Ishikawa (cell line): Measurements from ENCODE around the gene IGFBP6.

ENCODE experiments used
- EGR1 ChIP-seq: IDR thresholded peaks from 2 replicates; pipeline ENCODE4 v1.6.1; 2012
- EP300 ChIP-seq: IDR thresholded peaks from 2 replicates; pipeline ENCODE4 v1.6.1; 2012; ENCODE audit warnings: borderline replicate concordance
- MAX ChIP-seq: IDR thresholded peaks from 2 replicates; pipeline ENCODE4 v1.6.1; 2012
- REST ChIP-seq: IDR thresholded peaks from 2 replicates; pipeline ENCODE4 v1.6.1; 2012; ENCODE audit warnings: low read depth, mild to moderate bottlenecking
- TCF12 ChIP-seq: IDR thresholded peaks from 2 replicates; pipeline ENCODE4 v1.6.1; 2012; ENCODE audit warnings: low read depth
- TEAD4 ChIP-seq: IDR thresholded peaks from 2 replicates; pipeline ENCODE4 v1.6.1; 2012
- YY1 ChIP-seq: IDR thresholded peaks from 2 replicates; pipeline ENCODE4 v1.6.1; 2012; ENCODE audit warnings: low read depth
- ZBTB7A ChIP-seq: IDR thresholded peaks from 2 replicates; pipeline ENCODE4 v1.6.1; 2012; ENCODE audit warnings: low read depth

- TF ChIP-seq EP300 (no peak), EGR1 (no peak), MAX (no peak), YY1 (no peak), REST (no peak), TCF12 (no peak), TEAD4 (no peak), ZBTB7A (no peak)
Measured at GRCh38 chr12:53058674-53059433, 38.6 kb upstream of the IGFBP6 start.
